Loucy (cell line): ENCODE results near the gene TPP2.

Source experiments
- H2AFZ ChIP-seq: fragments of 200-600 bp; sonication (generic); 2 replicates; pipeline ENCODE4 v1.6.0; 2016; ENCODE audit warnings: antibody characterized with exemption, mild to moderate bottlenecking, low read length, moderate library complexity
- H3F3A ChIP-seq: fragments of 200-600 bp; 2 replicates; pipeline ENCODE4 v1.6.0; 2016; ENCODE audit warnings: antibody characterized with exemption, low read depth, mild to moderate bottlenecking
- H3K27me3 ChIP-seq: fragments of 200-600 bp; sonication (generic); 2 replicates; pipeline ENCODE4 v1.6.1; 2014; ENCODE audit warnings: low read length, mild to moderate bottlenecking; ENCODE audit not compliant: insufficient read depth, poor library complexity, severe bottlenecking
- H3K36me3 ChIP-seq: fragments of 200-600 bp; sonication (generic); 2 replicates; pipeline ENCODE4 v1.6.1; 2016; ENCODE audit warnings: low read length; ENCODE audit not compliant: insufficient read depth
- H3K4me1 ChIP-seq: fragments of 200-600 bp; sonication (generic); 2 replicates; pipeline ENCODE4 v1.5.1; 2014; ENCODE audit warnings: low read length, mild to moderate bottlenecking; ENCODE audit not compliant: insufficient read depth, poor library complexity, severe bottlenecking
- H3K4me2 ChIP-seq: fragments of 200-600 bp; sonication (generic); 2 replicates; pipeline ENCODE4 v1.6.0; 2014; ENCODE audit warnings: antibody characterized with exemption, low read length, low read depth, mild to moderate bottlenecking; ENCODE audit not compliant: poor library complexity, severe bottlenecking
- H3K4me3 ChIP-seq: fragments of 200-600 bp; sonication (generic); 2 replicates; pipeline ENCODE4 v1.5.1; 2014; ENCODE audit warnings: low read length, mild to moderate bottlenecking, mixed read lengths; ENCODE audit not compliant: poor library complexity, severe bottlenecking
- H3K79me2 ChIP-seq: fragments of 200-600 bp; sonication (generic); 2 replicates; pipeline ENCODE4 v1.6.1; 2014; ENCODE audit warnings: low read length; ENCODE audit not compliant: insufficient read depth
- H3K9ac ChIP-seq: fragments of 200-600 bp; sonication (generic); 2 replicates; pipeline ENCODE4 v1.6.0; 2014; ENCODE audit warnings: mild to moderate bottlenecking, low read depth, low read length, moderate library complexity; ENCODE audit not compliant: poor library complexity, severe bottlenecking
- H3K9me2 ChIP-seq: fragments of 200-600 bp; sonication (generic); replicated peaks from 2 replicates; pipeline ENCODE4 v1.6.1; 2016; ENCODE audit warnings: low read depth, low read length, mixed read lengths
- H3K9me3 ChIP-seq: fragments of 200-600 bp; sonication (generic); 2 replicates; pipeline ENCODE4 v1.6.1; 2014; ENCODE audit warnings: mild to moderate bottlenecking, antibody characterized with exemption, low read length, low read depth; ENCODE audit not compliant: insufficient read depth
- H4K20me1 ChIP-seq: fragments of 200-600 bp; sonication (generic); 2 replicates; pipeline ENCODE4 v1.6.0; 2014; ENCODE audit warnings: antibody characterized with exemption, low read length, mild to moderate bottlenecking; ENCODE audit not compliant: insufficient read depth, poor library complexity, severe bottlenecking
- EZH2phosphoT487 ChIP-seq: fragments of 200-600 bp; IDR thresholded peaks from 2 replicates; pipeline ENCODE4 v1.6.1; 2018; ENCODE audit warnings: antibody characterized with exemption, mild to moderate bottlenecking, moderate library complexity, borderline replicate concordance
- TF ChIP-seq, protein P1 (sequence below): fragments of 200-600 bp; sonication (generic); conservative IDR thresholded peaks from 2 replicates; pipeline ENCODE4 v1.5.1; 2014; ENCODE audit warnings: mild to moderate bottlenecking, antibody characterized with exemption, low read length

The TPP2 gene

DNA sequence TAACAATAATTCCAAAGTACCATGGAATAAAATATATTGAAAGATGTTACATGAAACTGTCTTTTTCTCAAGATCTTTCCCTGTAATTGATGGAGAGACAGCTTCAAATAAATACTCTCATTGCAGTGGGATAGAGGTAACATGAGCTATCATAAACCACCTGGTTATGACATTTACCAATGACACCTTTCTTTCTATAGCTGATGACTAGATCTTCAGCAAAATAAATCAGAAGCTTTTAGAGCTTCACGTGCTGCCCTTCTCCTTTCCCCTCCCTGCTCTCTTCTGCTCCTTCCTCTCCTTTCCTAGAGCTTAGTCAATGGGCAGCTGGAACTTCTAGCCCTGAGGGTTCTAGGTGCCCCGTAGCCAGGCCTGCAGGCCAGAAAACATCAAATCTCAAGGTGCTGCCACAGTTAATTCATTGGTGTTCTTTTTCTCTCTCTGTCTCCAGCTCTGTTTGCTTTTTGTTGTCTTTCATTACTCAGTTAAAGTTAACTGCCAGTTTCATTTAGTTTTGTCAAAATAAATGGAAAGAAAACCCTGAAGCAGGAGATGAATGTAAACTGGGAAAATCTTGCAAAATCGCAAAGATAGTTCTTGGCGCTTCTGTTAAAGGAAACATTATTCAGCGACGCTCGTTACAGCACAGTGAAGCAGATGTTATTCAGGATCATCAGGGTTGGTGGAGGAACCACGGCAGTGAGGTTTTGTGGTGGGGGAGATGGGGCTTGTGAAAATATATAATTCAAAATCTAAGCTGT is 106.4 kb downstream of the TPP2 start:
- Histone ChIP-seq H2AFZ (0 out of 2 replicates have a peak overlapping the region, but pooled peaks have one; percentile 26), H3K4me3 (no peak overlapping the region), H4K20me1 (no peaks in the 10 kb centered on the region), H3K27me3 (no peaks in the 10 kb centered on the region), H3K9ac (no peak overlapping the region), H3K36me3 (no peaks in the 10 kb centered on the region), H3K9me2 (no peaks in the 10 kb centered on the region), H3F3A (no peaks in the 10 kb centered on the region), H3K4me1 (no peaks in the 10 kb centered on the region), H3K79me2 (no peaks in the 10 kb centered on the region), H3K4me2 (no peak overlapping the region), H3K9me3 (no peaks in the 10 kb centered on the region)
- no peak for TF ChIP-seq EZH2phosphoT487
- TF ChIP-seq, protein P1, sequence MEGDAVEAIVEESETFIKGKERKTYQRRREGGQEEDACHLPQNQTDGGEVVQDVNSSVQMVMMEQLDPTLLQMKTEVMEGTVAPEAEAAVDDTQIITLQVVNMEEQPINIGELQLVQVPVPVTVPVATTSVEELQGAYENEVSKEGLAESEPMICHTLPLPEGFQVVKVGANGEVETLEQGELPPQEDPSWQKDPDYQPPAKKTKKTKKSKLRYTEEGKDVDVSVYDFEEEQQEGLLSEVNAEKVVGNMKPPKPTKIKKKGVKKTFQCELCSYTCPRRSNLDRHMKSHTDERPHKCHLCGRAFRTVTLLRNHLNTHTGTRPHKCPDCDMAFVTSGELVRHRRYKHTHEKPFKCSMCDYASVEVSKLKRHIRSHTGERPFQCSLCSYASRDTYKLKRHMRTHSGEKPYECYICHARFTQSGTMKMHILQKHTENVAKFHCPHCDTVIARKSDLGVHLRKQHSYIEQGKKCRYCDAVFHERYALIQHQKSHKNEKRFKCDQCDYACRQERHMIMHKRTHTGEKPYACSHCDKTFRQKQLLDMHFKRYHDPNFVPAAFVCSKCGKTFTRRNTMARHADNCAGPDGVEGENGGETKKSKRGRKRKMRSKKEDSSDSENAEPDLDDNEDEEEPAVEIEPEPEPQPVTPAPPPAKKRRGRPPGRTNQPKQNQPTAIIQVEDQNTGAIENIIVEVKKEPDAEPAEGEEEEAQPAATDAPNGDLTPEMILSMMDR: no peak

DNA sequence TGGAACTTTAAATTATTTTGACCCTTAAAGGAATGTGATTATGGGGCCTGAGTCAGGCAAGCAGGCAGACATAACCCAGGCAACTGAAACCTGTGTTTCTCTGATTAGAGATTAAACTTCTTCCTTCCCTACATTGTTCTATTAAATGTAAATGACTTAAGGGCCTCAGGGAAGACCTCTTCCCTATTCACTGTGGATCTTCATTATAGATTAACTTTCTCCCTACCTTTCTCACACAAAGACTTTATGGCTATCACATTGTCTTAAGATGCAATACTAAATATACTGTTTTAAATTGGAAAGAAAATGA is 106.9 kb downstream of the TPP2 start:
- Histone ChIP-seq H3K4me2 (no peak overlapping the region), H3K4me1 (no peaks in the 10 kb centered on the region), H3K79me2 (no peaks in the 10 kb centered on the region), H4K20me1 (no peaks in the 10 kb centered on the region), H2AFZ (no peak overlapping the region), H3K27me3 (no peaks in the 10 kb centered on the region), H3K9me2 (no peaks in the 10 kb centered on the region), H3K9me3 (no peaks in the 10 kb centered on the region), H3K36me3 (no peaks in the 10 kb centered on the region), H3K9ac (no peak overlapping the region), H3K4me3 (no peak overlapping the region), H3F3A (no peaks in the 10 kb centered on the region)
- TF ChIP-seq, protein P1: no peak
- TF ChIP-seq EZH2phosphoT487: no peak

DNA sequence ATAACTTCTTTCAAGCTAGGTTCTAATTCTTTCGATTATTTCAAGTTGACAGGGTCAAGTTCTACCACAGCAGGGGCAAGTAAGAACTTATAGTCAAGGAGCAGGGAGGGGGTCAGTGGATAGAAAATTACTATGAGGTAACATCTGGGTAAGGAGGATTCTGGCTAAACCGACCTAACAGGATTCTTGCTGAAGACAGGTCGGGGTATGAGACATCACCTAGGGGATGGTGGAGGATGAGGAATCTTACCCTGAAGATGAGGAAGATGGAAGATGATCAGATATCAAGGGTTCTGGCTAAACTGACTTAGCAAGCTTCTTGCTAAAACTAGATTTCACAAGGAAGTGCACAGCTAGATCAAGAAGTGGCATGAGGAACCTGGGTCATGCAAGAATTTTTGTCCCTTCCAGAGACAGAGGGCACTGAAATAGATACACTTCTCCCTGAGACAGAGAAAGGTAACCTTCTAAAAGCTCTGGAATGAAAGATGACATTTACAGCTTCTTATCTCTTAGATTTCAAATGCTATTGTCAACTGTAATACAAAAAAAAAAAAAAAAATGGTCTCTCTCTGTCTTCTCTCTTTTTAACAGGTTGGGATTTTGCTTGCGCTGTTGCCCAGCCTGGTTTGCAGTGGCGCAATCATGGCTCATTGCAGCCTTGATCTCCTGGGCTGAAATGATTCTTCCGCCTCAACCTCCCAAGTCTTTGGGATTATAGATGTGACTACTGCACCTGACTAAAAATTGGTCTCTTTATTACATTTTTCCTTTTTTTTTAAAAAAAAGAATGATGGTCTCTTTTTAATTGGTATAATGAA is 107.7 kb downstream of the TPP2 start:
- H3K79me2 ChIP-seq: no peaks in the 10 kb centered on the region
- H3K9me2 ChIP-seq: no peaks in the 10 kb centered on the region
- H3K9ac ChIP-seq: no peak overlapping the region
- no peaks in the 10 kb centered on the region for H3K9me3 ChIP-seq
- H2AFZ ChIP-seq: no peak overlapping the region
- H3K4me3 ChIP-seq: no peak overlapping the region
- no peak overlapping the region for H3K4me2 ChIP-seq
- H3K27me3 ChIP-seq: no peaks in the 10 kb centered on the region
- TF ChIP-seq EZH2phosphoT487: no peak
- TF ChIP-seq, protein P1: no peak
- no peaks in the 10 kb centered on the region for H3K36me3 ChIP-seq
- H3F3A ChIP-seq: no peaks in the 10 kb centered on the region
- no peaks in the 10 kb centered on the region for H3K4me1 ChIP-seq
- no peaks in the 10 kb centered on the region for H4K20me1 ChIP-seq
